Endothelial cell of umbilical vein (primary cell): ENCODE results near the gene MAGEA2B.
"Not testable (repeated sequence)": the region's sequence is repeated elsewhere in the genome, so short reads cannot be mapped to it uniquely, and the experiment has no call there.

Experiments
- CTCF ChIP-seq, 2 donors: IDR thresholded peaks; 1 replicate in 1 of 2; 2 replicates in 1 of 2; pipeline ENCODE4 v1.5.1; 2011; ENCODE audit warnings: low read length in 2 of 2, mild to moderate bottlenecking in 2 of 2, moderate library complexity in 2 of 2, control low read depth in 1 of 2, inconsistent platforms in 1 of 2, low read depth in 1 of 2; ENCODE audit not compliant: insufficient read depth in 1 of 2; ENCODE audit errors: extremely low read depth in 1 of 2
- MAX ChIP-seq: IDR thresholded peaks from 2 replicates; pipeline ENCODE4 v1.6.1; 2011; ENCODE audit not compliant: insufficient read depth, insufficient read length
- POLR2A ChIP-seq: IDR thresholded peaks from 2 replicates; pipeline ENCODE4 v1.6.1; 2012; ENCODE audit warnings: low read depth, mild to moderate bottlenecking, control low read depth, low read length
- POLR2AphosphoS5 ChIP-seq: IDR thresholded peaks from 2 replicates; pipeline ENCODE4 v1.6.1; 2012; ENCODE audit warnings: low read depth, mild to moderate bottlenecking, control low read depth, low read length, moderate library complexity; ENCODE audit not compliant: insufficient read depth

GRCh38 chrX:152697952-152698931, 16.2 kb upstream of the MAGEA2B start, which contains the start of gene MAGEA3:
- TF ChIP-seq POLR2AphosphoS5; MAX; CTCF (IDR thresholded peaks at IDR 0.05; ENCODE audit: extremely low read depth in 1 of 2, insufficient read depth in 1 of 2, low read depth in 1 of 2, low read length in 2 of 2); POLR2A: not testable (repeated sequence)
